HCT116 (cell line): Measurements from ENCODE around the gene ZC3HAV1. TPM values are rescaled to one million over a fixed set of nuclear protein-coding genes. Genes with fewer than 3 reads are reported as not detected.
"Not testable (repeated sequence)": the region's sequence is repeated elsewhere in the genome, so short reads cannot be mapped to it uniquely, and the experiment has no call there.

Experiments
- ATAC-seq: fragments of 200-7000 bp; cut with Tn5 transposase; 2 replicates; pipeline ENCODE4 v1.9.1; 2020; ENCODE audit warnings: mild to moderate bottlenecking, moderate library complexity
- BruUV-seq: library from RNA; stranded (reverse); fragments of 400-500 nt; replicated peaks from 2 replicates; lab custom pipeline; 2021; lab: Mats Ljungman, UMichigan
- CTCF ChIA-PET: fragments of 300-600 bp; sonication (Branson Sonifier 250); formaldehyde crosslinking; loops from one replicate; lab custom pipeline; 2021; ENCODE audit warnings: antibody characterized with exemption; lab: Charles Lee
- POLR2A ChIA-PET: fragments of 300-600, 350-600 bp; sonication (Branson Sonifier 250); formaldehyde crosslinking; loops from one replicate; lab custom pipeline; 2021; ENCODE audit warnings: antibody characterized with exemption; lab: Charles Lee
- RAD21 ChIA-PET, 2 experiments: fragments of 300-600 bp; sonication (Branson Sonifier 250); formaldehyde crosslinking; loops; one replicate each; lab custom pipeline; 2023; ENCODE audit warnings: low total read pairs in 2 of 2; ENCODE audit not compliant: uncharacterized antibody in 2 of 2, unreplicated experiment in 2 of 2, low non-redundant PET in 1 of 2; lab: Charles Lee
- DNase-seq: peaks from one replicate; pipeline ENCODE4 v3.0.0-alpha.2; 2010; ENCODE audit warnings: low read depth, low spot score
- H2AFZ ChIP-seq: fragments of 200-600 bp; shearing (Covaris generic), sonication (generic); 2 replicates; pipeline ENCODE4 v1.6.1; 2017; ENCODE audit warnings: low read depth, mixed run types, mixed read lengths, antibody characterized with exemption, low read length; ENCODE audit not compliant: poor library complexity, severe bottlenecking
- H3K27ac ChIP-seq: 2 replicates; pipeline ENCODE4 v1.5.1; 2012; ENCODE audit warnings: low read depth, low read length
- H3K27me3 ChIP-seq: fragments of 200-600 bp; sonication (generic); 2 replicates; pipeline ENCODE4 v1.6.1; 2016; ENCODE audit warnings: mixed run types, low read length, mixed read lengths; ENCODE audit not compliant: insufficient read depth
- H3K36me3 ChIP-seq, 2 experiments: fragments of 200-500 bp in 1 of 2; fragments of 200-600 bp in 1 of 2; sonication (Bioruptor generic) in 1 of 2; sonication (generic) in 1 of 2; 2 replicates each; pipeline versions ENCODE4 v1.5.1 to v1.6.1; 2014 to 2016; ENCODE audit warnings: low read length in 2 of 2, inconsistent platforms in 1 of 2, mixed read lengths in 1 of 2, mixed run types in 1 of 2; ENCODE audit not compliant: insufficient read depth in 2 of 2, control insufficient read depth in 1 of 2
- H3K4me1 ChIP-seq, 2 experiments: fragments of 200-600 bp in 1 of 2; sonication (generic) in 1 of 2; 2 replicates each; pipeline versions ENCODE4 v1.5.1 to v1.6.1; 2012 to 2017; ENCODE audit warnings: low read length in 2 of 2, inconsistent platforms in 1 of 2, mild to moderate bottlenecking in 1 of 2, mixed read lengths in 1 of 2, mixed run types in 1 of 2, moderate library complexity in 1 of 2; ENCODE audit not compliant: insufficient read depth in 2 of 2, control insufficient read depth in 1 of 2
- H3K4me2 ChIP-seq: fragments of 200-600 bp; sonication (generic); 2 replicates; pipeline ENCODE4 v1.6.1; 2017; ENCODE audit warnings: mixed run types, low read length, mixed read lengths
- H3K4me3 ChIP-seq, 2 experiments: fragments of 200-600 bp in 1 of 2; sonication (generic) in 1 of 2; replicated peaks in 1 of 2; 2 replicates each; pipeline ENCODE4 v1.5.1; 2011 to 2016; ENCODE audit warnings: low read length in 2 of 2, control low read depth in 1 of 2, low read depth in 1 of 2, mild to moderate bottlenecking in 1 of 2, mixed read lengths in 1 of 2, mixed run types in 1 of 2
- H3K79me2 ChIP-seq: fragments of 200-600 bp; sonication (generic); 2 replicates; pipeline ENCODE4 v1.6.1; 2017; ENCODE audit warnings: mild to moderate bottlenecking, mixed run types, low read length, moderate library complexity, mixed read lengths; ENCODE audit not compliant: insufficient read depth
- H3K9ac ChIP-seq: fragments of 200-600 bp; sonication (generic); 2 replicates; pipeline ENCODE4 v1.6.1; 2016; ENCODE audit warnings: low read length, mixed read lengths
- H3K9me2 ChIP-seq: fragments of 200-600 bp; sonication (generic), shearing (Covaris generic); 2 replicates; pipeline ENCODE4 v1.6.1; 2017; ENCODE audit warnings: mixed run types, mild to moderate bottlenecking, moderate library complexity; ENCODE audit not compliant: insufficient read depth
- H3K9me3 ChIP-seq, 2 experiments: fragments of 200-500 bp in 1 of 2; fragments of 200-600 bp in 1 of 2; sonication (Bioruptor generic) in 1 of 2; sonication (generic) in 1 of 2; 2 replicates each; pipeline ENCODE4 v1.6.1; 2014 to 2017; ENCODE audit warnings: low read length in 2 of 2, mixed read lengths in 2 of 2, inconsistent platforms in 1 of 2, low read depth in 1 of 2, mild to moderate bottlenecking in 1 of 2, mixed run types in 1 of 2, moderate library complexity in 1 of 2; ENCODE audit not compliant: control insufficient read depth in 1 of 2, insufficient read depth in 1 of 2
- H4K20me1 ChIP-seq: fragments of 200-600 bp; sonication (generic), shearing (Covaris generic); 2 replicates; pipeline ENCODE4 v1.6.1; 2017; ENCODE audit warnings: mixed run types, mild to moderate bottlenecking, moderate library complexity; ENCODE audit not compliant: insufficient read depth
- CBX3 ChIP-seq: IDR thresholded peaks from 2 replicates; pipeline ENCODE4 v1.6.1; 2012; ENCODE audit warnings: low read depth
- CTCF ChIP-seq, 3 experiments: fragments of 200-600 bp in 1 of 3; sonication (generic) in 1 of 3; IDR thresholded peaks in 2 of 3; conservative IDR thresholded peaks in 1 of 3; 2 replicates each; pipeline ENCODE4 v1.5.1; 2012 to 2017; ENCODE audit warnings: low read depth in 2 of 3, low read length in 2 of 3, antibody characterized with exemption in 1 of 3, borderline replicate concordance in 1 of 3, control low read depth in 1 of 3, mild to moderate bottlenecking in 1 of 3, mixed read lengths in 1 of 3, mixed run types in 1 of 3, moderate library complexity in 1 of 3; ENCODE audit not compliant: insufficient read depth in 1 of 3
- EZH2 ChIP-seq: fragments of 200-600 bp; sonication (generic); IDR thresholded peaks from 2 replicates; pipeline ENCODE4 v1.6.1; 2017; ENCODE audit warnings: antibody characterized with exemption, mixed run types
- MAX ChIP-seq: IDR thresholded peaks from 2 replicates; pipeline ENCODE4 v1.6.1; 2012
- SIN3A ChIP-seq: IDR thresholded peaks from 2 replicates; pipeline ENCODE4 v1.6.1; 2012; ENCODE audit warnings: low read depth
- ZFX ChIP-seq: fragments of 450-650 bp; IDR thresholded peaks from 2 replicates; pipeline ENCODE4 v1.6.1; 2017
- intact Hi-C: fragments of 100-400 bp; cut with micrococcal nuclease; formaldehyde crosslinking; loops from 2 replicates; pipeline ENCODE4 v1.10.0; 2022
- total RNA-seq: library from RNA; stranded (reverse); gene quantifications from one replicate; pipeline ENCODE4 v1.2.1, GENCODE V29; 2021; ENCODE audit not compliant: unreplicated experiment

Gene ZC3HAV1
- total RNA-seq, 1 experiment from 2014 or later, result 23.7 TPM

DNA sequence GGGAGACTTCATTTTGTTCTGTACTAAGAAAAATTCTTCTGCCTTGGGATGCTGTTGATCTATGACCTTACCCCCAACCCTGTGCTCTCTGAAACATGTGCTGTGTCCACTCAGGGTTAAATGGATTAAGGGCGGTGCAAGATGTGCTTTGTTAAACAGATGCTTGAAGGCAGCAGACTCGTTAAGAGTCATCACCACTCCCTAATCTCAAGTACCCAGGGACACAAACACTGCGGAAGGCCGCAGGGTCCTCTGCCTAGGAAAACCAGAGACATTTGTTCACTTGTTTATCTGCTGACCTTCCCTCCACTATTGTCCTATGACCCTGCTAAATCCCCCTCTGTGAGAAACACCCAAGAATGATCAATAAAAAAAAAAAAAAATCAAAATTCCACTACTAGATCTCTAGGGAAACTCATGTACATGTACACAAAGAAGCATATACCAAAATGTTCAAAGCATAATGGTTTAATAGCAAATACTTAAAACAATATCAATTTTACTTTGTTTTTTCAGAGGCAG lies 7.8 kb downstream of the ZC3HAV1 start:
- H3K27ac ChIP-seq, POLR2A ChIA-PET, H3K9me2 ChIP-seq, H3K9me3 ChIP-seq, CTCF ChIA-PET, H3K4me3 ChIP-seq, H3K4me1 ChIP-seq, H3K36me3 ChIP-seq, H2AFZ ChIP-seq, H3K27me3 ChIP-seq, ATAC-seq, H3K4me2 ChIP-seq, RAD21 ChIA-PET, DNase-seq, H3K9ac ChIP-seq, H4K20me1 ChIP-seq, BruUV-seq: not testable (repeated sequence)
- intact Hi-C loops, result loop anchor here (10.0 kb wide), 2 partner anchors 133 to 243 kb away; partner anchors contain the start of genes FMC1 and UBN2
- peaks cover 58% of the 10 kb centered on the region for H3K79me2 ChIP-seq

GRCh38 chr7:139099172-139099947 lies 10.2 kb downstream of the ZC3HAV1 start:
- Histone ChIP-seq H3K27ac (no peak overlapping the region), H2AFZ (no peak overlapping the region), H3K4me3 (no peak overlapping the region), H3K9me2 (no peaks in the 10 kb centered on the region), H3K4me1 (no peaks in the 10 kb centered on the region), H3K4me2 (no peak overlapping the region), H3K9ac (no peak overlapping the region), H3K27me3 (no peaks in the 10 kb centered on the region), H3K36me3 (no peaks in the 10 kb centered on the region; a peak in 1 of 4 replicates), H4K20me1 (0 out of 2 replicates have a peak, but pooled peaks cover 6% of the 10 kb centered on the region), H3K9me3 (no peaks in the 10 kb centered on the region), H3K79me2 (peaks cover 49% of the 10 kb centered on the region)
- ATAC-seq (no peak), DNase-seq (no peak)
- RAD21 ChIA-PET, result no interaction called here
- intact Hi-C loops, result no loop called here
- POLR2A ChIA-PET, result no interaction called here
- CTCF ChIA-PET, result interaction anchor here (2.1 kb wide), 1 partner anchor 25 kb away, joined by 6 read pairs; no protein-coding TSS in a partner anchor
- no TSS peak for BruUV-seq
- TF ChIP-seq ZFX (no peak), CTCF (IDR thresholded peaks at IDR 0.05 in 2 of 3, conservative IDR thresholded peaks at IDR 0.05 in 1 of 3; ENCODE audit: borderline replicate concordance in 1 of 3, insufficient read depth in 1 of 3, low read depth in 2 of 3, low read length in 2 of 3) (no peak), SIN3A (no peak), CBX3 (no peak), EZH2 (no peak), MAX (no peak)
